HL-60/S4 treated with phorbol 12-myristate 13-acetate at 8.2 ng/mL for 4 days and 3 days (cell line): ENCODE results near the gene DTX3.
"Not testable (repeated sequence)": the region's sequence is repeated elsewhere in the genome, so short reads cannot be mapped to it uniquely, and the experiment has no call there.

ENCODE experiments used
- in situ Hi-C: fragments of 300-500 bp; cut with MboI; formaldehyde crosslinking; loops from 2 replicates; pipeline ENCODE4 v1.15.0; 2022; ENCODE audit warnings: low sequenced_read_pairs

DTX3 gene

DNA sequence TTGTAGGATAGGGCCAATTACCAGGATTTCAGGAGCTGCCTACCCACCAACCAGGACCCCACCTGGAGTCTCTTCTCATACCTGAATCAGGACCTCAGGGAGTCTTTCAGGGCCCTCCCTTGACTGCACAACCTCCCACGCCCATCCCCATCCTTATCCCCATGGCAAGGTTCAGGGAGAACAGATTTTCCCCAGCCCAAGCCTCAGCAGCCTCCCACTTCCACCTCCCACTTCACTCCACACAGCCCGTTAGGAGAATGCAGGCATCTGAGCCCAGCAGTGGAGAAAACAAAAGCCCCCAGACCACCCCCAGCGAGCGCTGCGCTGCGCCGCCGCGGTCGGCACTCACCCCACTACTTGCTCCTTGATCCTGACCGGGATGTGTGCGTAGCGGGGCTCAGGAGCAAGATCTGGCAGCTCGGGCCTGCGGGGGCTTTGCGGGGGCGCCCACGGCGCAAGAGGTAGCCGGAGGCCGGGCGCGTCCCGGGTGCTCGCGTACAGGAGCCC, 27.0 kb downstream of the DTX3 start:
- in situ Hi-C loops, result no loop called here

DNA sequence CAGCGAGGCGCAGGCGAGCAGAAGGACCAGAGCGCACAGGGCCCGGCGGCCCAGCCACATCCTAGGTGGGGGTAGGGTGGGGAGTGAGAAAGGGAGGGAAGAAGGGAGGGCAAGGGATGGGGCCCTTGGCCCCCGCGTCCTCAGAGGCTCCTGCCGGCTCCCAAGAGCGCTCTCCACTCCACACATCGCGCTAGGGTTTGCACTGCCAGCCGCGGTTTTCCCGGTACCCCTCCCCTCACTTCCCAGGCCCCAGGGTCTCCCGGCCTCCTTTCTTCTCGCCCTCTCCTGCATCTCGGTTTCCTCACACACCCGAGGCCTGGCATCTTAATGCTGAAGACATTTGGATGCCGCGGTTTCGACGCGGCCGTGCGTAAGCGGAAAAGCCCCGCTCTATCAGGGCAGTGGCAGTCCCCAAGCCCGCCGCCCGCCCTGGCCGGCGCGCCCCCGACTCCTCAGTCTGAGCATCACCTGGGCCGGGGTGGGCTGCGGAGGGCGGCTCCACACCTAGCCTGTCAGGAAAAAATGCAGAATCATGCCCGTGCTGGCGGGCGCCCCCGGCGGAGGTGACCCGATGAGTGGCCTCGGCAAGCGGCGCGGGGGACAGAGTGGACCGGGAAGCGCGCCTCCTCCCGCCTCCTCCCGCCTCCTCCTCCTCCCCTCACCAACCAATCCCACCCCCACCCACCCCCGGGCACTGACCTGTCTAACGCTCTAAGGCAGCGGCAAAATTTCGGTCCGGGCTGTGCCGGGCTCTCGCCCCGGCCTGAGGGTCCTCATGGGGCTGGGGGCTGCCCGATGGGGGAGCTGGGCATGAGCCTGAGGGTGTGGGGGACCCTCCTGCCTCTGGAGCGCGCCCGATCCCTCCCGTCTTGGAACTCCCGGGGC, 27.7 kb downstream of the DTX3 start:
- in situ Hi-C loops, result no loop called here

DNA sequence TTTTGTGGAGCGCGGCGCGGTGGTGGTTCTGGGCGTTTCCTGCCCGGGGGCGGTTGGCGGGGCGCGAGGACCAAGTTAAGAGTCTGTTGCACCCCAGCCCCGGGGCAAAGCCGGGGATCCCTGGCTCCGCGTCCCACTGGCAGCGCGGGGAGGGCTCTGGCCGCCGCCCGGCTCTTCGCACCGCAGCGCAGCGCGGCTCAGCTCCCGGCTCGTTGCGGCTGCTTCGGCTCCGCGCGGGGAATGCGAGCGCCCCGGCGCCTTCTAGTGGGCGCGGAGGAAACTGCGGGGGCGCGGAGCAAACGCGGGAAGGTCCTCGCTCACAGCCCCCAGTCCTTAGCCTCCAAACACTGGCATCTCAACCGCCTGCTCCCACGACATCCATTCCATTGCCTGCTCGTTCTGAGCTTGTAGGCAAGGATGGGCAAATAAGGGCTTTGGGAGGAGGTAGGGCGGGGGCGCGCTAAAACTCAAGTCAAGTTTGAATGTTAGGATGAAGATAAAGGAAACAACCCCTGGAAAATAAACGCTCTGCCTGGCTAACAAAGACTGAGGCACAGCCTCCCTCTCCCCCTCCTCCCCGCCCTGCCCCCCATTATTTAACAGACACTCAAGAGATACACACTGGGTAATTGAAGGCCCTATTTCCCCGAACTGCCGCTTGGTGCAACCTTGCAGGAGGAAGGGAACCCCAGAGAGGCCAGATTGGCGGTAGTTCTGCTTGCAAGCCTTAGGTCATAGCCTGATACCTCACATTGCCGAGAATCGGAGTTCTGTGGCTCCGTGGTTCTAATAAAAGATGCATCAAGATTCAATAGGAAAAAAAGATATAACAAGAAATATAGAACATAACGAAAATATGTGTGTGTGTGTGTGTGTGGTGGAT, 28.6 kb downstream of the DTX3 start, which contains the start of gene B4GALNT1:
Gene B4GALNT1, minus strand, starts transcription at position 244 of the 883 bp plus-strand sequence. CDS start 1,069 bp downstream, outside the sequence.
- in situ Hi-C loops, result no loop called here

DNA sequence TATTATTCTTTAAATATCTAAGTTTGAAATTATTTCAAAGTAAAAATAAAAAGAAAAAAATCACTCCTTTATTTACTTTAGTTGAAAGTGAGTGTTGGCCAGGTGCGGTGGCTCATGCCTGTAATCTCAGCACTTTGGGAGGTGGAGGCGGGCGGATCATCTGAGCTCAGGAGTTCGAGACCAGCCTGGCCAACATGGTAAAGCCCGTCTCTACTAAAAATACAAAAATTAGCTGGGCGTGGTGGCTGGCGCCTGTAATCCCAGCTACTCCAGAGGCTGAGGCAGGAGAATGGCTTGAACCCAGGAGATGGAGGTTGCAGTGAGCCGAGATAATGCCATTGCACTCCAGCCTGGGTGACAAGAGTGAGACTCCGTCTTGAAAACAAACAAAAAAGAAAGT, 32.1 kb downstream of the DTX3 start:
- in situ Hi-C loops, result not testable (repeated sequence)

DNA sequence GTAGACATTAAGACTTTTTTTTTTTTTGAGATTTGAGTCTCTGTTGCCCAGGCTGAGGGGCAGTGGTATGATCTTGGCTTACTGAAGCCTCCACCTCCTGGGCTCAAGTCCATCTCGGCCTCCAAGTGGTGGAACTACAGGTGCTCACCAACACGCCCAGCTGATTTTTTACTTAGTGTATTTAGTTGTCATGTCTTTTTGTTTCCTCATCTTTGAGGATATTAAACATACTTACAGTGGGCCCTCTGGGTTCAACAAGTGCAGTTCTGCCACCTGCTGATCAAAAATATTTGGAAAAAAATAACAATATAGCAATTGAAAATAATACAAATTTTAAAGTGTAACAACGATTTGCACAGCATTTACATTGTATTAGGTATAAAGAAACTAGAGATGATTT, 32.7 kb downstream of the DTX3 start:
- in situ Hi-C loops, result no loop called here

DNA sequence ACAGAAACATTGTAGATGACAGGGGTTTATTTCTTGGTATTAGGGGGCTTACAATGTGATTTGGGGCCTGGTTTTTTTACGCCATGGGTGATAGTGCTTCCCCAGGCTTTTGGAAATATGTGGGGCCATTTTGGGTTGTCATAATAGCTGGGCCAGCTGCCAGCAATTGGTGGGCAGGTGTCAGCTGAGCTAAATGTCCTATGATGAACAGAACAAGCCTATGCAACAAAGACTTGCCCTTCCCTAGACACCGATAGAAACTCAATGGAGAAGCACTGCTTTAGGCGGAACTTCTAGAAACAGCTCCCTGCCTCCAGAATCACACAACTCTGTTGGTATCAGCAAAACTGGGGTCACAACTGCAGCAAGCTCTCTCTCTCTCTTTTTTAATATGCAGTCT, 33.5 kb downstream of the DTX3 start:
- in situ Hi-C loops, result no loop called here

DNA sequence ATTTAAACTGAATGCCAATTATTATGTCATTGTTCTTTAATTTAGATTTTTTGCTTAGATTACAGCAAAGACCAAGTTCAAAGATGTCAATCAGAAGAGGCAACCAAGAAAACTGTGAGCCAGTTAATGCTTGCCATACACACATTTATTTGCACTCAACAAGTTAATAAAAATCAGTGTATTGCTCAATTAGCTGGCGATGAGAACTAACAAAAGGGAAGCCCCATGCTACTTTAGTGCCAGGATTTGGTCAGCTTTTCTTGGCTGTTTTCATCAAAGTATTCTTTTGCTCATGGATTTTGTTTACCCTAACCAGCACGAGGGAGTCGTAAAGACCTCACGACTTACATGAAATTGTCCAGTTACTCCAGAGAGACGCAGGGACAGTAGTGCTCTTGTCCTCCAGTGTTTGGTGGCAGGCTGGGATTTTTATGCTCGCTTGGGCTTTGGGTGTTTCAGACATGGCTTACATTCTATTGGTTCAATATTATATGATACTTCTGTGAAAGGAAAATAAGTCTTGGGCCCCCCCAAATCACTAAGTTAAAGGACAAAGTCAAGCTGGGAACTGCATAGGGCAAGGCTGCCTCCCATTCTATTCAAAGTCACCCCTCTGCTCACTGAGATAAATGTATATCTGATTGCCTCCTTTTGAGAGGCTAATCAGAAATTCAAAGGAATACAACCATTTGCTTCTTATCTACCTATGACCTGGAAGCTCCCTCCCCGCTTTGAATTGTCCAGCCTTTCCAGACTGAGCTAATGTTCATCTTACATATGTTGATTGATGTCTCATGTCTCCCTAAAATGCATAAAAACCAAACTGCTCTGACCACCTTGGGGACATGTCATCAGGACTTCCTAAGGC, 35.8 kb downstream of the DTX3 start:
- in situ Hi-C loops, result no loop called here

DNA sequence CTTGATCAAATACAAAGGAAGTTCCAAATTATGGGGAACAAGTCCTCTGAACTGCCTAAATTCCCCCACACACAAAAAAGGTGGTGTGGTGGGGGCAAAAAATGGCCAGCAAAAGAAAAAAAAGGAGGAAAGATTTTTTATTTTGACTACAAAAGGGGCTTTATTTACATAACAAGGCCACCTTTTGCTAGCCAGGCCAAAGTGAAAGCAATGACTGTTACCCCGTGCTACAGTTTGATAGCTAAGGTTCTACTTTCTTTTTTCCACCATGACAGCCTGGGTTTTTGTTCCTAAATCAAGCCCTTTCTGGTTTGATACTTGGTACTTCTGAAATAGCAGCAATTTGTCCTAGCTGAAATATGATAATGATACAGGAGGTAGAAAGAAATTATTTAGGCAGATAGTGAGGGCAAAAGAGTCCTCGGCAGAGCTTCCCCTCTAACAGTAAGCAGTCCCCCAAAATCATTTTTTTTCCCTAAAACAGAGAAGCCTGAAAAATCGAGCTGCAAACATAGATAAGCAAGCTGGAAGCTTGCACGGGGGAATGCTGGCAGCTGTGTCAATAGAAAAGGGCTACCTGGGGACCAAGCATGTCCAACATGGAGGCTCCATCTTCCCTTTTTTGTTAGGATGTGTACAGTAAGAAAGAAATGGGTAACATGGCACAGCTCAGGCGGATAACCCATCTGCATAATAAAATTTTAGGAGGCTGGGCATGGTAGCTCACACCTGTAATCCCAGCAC, 37.2 kb downstream of the DTX3 start:
- in situ Hi-C loops, result no loop called here

DNA sequence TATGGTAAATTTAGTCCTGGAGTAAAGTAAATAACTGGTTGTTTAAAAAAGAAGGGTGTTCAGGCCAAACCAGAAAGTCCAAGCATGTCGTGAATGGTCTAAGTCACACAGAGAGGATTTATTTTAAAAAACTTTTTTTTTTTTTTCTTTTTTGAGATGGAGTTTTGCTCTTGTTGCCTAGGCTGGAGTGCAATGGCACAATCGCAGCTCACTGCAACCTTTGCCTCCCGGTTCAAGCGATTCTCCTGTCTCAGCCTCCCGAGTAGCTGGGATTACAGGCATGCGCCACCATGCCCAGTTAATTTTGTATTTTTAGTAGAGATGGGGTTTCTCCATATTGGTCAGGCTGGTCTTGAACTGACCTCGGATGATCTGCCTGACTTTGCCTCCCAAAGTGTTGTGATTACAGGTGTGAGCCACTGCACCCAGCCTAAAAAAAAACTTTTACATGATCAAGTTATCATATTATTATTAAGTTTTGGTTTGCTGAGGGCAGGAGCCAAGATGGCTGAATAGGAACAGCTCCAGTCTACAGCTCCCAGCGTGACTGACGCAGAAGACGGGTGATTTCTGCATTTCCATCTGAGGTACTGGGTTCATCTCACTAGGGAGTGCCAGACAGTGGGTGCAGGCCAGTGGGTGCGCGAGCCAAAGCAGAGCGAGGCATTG, 41.5 kb downstream of the DTX3 start:
- in situ Hi-C loops, result not testable (repeated sequence)

DNA sequence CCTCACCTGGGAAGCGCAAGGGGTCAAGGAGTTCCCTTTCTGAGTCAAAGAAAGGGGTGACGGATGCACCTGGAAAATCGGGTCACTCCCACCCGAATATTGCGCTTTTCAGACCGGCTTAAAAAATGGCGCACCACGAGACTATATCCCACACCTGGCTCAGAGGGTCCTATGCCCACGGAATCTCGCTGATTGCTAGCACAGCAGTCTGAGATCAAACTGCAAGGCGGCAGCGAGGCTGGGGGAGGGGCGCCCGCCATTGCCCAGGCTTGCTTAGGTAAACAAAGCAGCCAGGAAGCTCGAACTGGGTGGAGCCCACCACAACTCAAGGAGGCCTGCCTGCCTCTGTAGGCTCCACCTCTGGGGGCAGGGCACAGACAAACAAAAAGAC, 42.0 kb downstream of the DTX3 start:
- in situ Hi-C loops, result not testable (repeated sequence)

DNA sequence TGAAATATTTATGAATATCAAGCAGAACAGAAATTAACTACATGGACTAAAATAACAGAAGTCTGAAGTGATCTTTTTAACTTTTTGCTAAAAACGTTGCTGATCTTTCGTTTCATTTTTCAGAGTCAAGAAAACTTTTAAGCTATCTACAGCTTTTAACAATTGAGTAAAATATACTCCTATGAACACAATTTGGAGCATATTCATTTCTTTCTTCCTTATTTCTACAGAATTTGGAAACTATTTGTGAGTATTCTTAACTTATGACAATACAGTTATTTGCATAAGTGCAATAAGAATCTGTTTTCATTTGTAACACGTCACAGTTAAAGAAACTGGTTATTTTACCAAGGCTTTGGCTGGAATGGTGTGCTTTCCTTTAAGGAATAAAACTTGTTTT, 49.4 kb downstream of the DTX3 start:
- in situ Hi-C loops, result no loop called here

DNA sequence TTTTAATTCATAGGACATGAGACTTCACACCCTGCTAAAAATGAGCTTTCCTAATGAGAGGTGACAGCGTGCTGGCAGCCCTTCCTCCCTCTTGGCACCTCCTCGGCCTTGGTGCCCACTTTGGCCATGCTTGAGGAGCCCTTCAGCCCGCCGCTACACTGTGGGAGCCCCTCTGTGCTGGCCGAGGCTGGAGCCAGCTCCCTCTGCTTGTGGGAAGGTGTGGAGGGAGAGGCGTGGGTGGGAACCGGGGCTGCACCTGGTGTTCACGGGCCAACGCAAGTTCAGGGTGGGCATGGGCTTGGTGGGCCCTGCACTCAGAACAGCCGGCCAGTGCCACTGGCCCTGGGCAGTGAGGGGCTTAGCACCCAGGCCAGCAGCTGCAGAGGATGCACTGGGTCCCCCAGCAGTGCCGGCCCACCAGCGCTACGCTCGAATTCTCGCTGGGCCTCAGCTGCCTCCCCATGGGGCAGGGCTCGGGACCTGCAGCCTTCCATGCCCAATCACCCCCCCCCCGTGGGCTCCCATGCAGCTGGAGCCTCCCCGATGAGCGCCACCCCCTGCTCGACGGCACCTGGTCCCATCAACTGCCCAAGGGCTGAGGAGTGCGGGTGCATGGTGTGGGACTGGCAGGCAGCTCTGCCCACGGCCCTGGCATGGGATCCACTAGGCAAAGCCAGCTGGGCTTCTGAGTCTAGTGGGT, 51.1 kb downstream of the DTX3 start:
- in situ Hi-C loops, result no loop called here

DNA sequence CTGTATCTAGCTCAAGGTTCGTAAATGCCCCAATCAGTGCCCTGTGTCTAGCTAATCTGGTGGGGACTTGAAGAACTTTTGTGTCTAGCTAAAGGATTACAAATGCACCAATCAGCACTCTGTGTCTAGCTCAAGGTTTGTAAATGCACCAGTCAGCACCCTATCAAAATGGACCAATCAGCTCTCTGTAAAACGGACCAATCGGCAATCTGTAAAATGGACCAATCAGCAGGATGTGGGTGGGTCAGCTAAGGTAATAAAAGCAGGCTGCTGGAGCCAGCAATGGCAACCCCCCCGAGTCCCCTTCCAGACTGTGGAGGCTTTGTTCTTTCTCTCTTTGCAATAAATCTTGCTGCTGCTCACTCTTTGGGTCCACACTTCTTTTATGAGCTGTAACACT, 51.8 kb downstream of the DTX3 start:
- in situ Hi-C loops, result not testable (repeated sequence)

DNA sequence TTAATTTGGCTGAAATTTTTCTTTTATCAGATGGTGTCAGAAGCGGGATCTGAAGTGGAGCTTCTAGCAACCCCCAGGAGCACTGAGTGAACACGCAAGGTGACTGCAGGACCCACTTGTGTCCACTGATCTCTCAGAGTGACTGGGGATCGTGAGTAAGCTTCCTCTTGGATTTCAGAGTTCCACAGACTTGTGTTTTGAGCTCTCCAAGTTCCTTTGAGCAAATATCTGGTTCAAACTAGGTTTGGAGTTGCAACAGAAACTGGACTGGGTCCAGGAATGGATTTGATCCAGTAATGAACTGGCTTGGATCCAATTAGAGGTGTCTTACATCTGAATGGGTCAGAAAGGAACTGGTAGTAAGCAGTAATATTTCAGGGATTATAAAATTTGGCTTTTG, 53.1 kb downstream of the DTX3 start:
- in situ Hi-C loops, result no loop called here

DNA sequence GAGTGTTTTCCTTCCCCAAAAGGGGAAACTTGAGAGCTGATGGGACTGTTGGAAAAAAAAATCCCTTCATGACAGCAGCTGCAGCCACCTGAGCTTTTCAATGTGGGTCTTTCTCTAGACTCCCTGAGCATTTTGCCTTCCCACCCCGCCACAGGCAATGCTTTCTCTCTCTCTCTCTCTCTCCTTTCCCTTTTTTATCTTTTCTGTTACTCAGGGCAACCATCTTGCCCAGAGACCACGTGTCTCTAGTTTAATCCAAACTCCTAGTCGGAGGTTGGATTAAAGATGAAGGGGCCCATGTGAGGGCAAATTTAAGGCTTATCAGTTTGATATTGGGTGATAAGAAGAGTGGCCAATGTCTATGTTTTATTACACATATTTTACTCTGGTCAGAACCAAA, 54.3 kb downstream of the DTX3 start:
- in situ Hi-C loops, result no loop called here
